ENCODE measurements around the gene LPAR3. TPM values are rescaled to one million over a fixed set of nuclear protein-coding genes. Genes with fewer than 3 reads are reported as not detected.
"Not testable (repeated sequence)": the region's sequence is repeated elsewhere in the genome, so short reads cannot be mapped to it uniquely, and the experiment has no call there.

Gene LPAR3
- 4.4 TPM for total RNA-seq

GRCh38 chr1:84892705-84893618, at the start of gene LPAR3:
TSS of gene LPAR3 (minus strand) at chr1:84893206. CDS start at chr1:84866120, 27,086 bp downstream.
- DNase-seq: no peak

GRCh38 chr1:84941843-84942242, 48.8 kb upstream of the LPAR3 start:
- DNase-seq: no peak

GRCh38 chr1:84940481-84940880, 47.5 kb upstream of the LPAR3 start:
- DNase-seq: no peak

DNA sequence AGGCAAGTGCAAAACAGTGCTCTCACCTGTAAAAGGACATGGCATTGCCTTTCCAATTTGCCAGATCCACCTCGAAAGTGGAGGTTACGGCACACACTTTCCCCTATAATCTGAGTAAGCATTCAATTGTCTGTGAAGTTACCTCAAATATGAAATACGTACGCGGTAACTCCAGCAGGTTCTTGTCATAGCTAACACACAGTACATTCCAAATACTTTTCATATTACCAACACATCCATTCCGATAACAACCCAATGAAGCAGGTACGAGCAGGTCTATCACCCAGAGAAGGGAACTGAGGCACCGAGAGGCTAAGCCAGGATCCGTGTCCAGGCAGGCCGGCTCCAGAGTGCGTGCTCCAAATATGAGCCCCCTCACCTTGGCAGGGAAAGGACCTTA, 46.8 kb upstream of the LPAR3 start:
- DNase-seq: no peak

GRCh38 chr1:84939151-84939550, 46.1 kb upstream of the LPAR3 start:
- DNase-seq: no peak

- DNase-seq: peak; percentile 59
Observed at GRCh38 chr1:84936116-84936810, 43.3 kb upstream of the LPAR3 start.

- no peak for DNase-seq
Observed at GRCh38 chr1:84933011-84933611, 40.1 kb upstream of the LPAR3 start.

DNA sequence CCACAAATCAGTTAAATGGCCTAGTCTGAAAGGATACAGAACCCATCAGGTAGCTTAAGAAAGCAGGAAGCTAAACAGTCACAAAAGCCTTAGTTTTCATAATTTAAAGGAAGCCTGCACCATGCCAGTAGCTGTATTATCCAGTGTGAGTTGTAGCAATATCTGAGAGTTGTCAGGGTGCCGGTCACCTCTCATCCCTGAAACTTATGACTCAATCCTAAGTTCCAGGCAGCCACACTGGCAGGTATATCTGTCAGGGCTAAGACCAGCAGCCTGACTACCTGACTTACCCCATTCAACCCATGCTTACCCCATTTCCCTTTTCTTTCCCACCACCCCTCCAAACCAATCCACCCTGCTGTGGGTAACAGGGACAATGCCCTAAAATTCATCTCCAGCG, 37.8 kb upstream of the LPAR3 start:
- DNase-seq: no peak

DNA sequence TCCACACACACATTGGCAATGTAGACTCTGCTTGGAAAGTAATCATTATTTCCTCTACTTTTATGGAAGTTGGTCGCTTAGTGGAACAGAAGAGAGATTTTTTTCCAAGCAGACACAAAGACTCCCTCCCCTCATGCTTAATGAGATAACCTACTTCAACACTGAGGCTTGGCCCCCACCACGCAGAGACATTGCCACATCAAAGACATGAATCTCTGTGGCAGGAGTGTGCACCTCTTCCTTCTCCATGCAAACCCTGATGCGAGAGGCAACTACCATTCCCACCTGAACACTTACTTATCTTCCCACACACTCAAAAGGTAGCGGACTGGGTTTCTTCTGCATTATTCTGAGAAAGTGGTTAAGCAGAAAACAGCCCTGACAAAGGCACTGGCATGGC, 37.3 kb upstream of the LPAR3 start:
- no peak for DNase-seq

DNA sequence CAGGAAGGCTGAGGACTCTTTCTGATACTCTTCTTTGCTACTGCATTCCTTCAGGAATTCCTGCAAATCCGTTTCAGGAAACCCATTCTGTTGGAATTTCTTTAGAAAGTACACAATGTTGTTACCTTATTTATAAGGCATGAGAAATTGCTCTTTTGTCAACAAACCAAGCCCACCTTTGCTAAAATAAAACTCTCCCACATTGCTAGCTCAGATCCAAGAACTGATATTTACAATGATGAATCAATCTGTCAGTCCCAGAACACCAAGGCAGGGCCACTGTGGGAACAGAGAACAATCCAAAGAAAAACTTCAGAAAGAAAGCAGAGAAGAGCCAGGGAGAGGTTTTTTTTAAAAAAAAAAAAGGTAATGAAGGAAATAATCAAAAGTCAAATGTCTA, 36.6 kb upstream of the LPAR3 start:
- DNase-seq: no peak

GRCh38 chr1:84928979-84929378, 36.0 kb upstream of the LPAR3 start:
- no peak for DNase-seq

DNA sequence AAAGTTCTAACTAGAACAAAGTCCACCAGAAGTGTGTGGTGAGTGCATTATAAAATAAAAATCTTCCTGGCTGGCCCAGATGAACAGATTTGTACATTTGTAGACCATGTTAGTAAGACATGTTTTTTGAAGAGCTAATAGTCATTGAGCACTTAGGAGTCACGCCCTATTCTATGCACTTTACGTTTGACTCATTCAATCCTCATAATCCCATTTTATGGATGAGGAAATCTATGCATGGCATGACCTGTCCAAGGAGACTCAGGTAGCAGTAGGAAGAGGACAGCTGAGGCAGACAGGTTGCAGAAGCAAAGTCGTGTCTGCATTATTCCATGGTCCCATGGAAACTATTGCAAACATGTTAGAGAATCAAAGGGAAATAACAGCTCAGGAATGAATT, 30.3 kb upstream of the LPAR3 start:
- no peak for DNase-seq

GRCh38 chr1:84920159-84920558, 27.2 kb upstream of the LPAR3 start:
- no peak for DNase-seq

DNA sequence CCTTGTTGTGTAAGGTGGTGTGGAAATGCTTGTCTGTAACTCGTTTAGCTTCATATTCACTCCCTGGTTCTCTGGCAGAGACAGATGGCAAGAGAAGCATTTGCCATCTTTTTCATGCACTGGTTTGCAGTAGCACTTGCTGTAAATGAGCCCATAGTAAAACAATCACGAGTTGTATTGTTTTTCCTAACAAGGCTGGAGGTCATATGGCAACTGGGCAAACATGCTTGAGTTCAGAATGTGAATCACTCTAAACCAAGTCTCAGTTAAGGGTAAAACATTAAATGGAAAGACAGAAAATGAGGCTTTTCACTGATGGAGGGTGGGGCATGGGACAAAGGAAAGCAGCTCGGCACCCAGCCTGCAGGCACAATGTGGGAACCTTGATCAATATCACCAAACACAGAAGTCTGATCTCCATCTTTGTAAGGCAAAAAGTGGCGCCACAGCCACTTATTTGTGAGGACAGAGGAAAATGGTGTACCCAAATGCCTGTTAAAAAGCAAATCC, 26.5 kb upstream of the LPAR3 start:
- DNase-seq: no peak

DNA sequence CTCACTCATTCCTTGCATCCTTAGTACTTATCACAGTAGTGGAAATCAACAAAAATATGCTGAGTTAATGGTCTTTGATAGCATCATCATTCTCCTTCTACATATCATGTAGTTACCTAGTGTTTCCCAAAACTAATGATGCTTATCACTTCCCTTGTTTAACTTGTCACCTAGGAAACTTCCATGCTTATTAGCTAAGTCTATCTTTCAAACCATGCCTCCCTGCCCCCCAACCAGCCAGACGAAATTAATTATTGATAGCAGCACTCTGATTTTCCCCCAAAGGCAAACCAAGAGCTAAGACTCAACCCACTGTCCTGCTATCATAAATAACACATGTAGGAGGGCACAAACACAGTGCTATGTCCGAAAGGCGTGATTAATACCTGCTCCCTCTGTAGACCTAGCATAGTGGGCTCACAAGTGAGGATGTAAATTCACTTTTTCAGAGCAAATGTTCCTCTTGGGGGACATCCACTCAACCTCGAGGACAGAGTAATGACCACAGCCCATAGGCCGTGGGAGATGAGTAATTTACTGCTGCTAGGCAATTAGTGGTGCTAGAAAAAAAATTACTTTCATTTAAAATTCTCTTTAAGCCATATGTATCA, 25.8 kb upstream of the LPAR3 start:
- no peak for DNase-seq

- no peak for DNase-seq
Observed at GRCh38 chr1:84916897-84917296, 23.9 kb upstream of the LPAR3 start.

DNA sequence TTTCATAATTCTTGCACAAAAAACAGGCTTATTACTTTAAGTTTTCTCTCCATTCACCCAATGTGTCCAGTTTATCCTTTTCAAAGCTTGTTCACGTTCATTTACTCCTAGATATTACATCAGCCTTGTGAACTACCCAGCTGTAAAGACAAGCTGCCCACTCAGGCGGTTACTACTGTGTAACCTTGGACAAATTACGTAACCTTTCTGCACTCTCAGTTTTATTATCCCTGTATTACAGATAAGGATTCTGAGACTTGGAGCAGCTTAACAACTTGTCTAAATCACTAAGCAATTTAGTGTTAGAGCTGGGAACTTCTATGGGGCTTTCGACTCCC, 20.5 kb upstream of the LPAR3 start:
- no peak for DNase-seq

- DNase-seq: no peak
Observed at GRCh38 chr1:84912726-84913554, 19.9 kb upstream of the LPAR3 start.

DNA sequence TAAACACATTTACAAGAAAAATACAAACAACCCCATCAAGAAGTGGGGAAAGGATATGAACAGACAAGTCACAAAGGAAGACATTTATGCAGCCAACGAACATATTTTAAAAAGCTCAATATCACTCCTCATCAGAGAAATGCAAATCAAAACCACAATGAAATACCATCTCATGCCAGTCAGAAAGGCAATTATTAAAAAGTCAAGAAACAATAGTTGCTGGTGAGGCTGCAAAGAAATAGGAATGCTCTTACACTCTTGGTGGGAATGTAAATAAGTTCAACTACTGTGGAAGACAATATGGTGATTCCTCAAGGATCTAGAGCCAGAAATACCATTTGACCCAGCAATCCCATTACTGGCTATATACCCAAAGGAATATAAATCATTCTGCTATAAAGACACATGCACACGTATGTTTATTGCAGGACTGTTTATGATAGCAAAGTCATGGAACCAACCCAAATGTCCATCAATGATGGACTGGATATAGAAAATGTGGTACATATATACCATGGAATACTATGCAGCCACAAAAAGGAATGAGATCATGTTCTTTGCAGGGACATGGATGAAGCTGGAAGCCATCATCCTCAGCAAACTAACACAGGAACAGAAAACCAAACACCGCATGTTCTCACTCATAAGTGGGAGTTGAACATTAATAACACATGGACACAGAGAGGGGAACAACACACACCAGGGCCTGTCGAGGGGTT, 15.9 kb upstream of the LPAR3 start:
- DNase-seq: not testable (repeated sequence)

DNA sequence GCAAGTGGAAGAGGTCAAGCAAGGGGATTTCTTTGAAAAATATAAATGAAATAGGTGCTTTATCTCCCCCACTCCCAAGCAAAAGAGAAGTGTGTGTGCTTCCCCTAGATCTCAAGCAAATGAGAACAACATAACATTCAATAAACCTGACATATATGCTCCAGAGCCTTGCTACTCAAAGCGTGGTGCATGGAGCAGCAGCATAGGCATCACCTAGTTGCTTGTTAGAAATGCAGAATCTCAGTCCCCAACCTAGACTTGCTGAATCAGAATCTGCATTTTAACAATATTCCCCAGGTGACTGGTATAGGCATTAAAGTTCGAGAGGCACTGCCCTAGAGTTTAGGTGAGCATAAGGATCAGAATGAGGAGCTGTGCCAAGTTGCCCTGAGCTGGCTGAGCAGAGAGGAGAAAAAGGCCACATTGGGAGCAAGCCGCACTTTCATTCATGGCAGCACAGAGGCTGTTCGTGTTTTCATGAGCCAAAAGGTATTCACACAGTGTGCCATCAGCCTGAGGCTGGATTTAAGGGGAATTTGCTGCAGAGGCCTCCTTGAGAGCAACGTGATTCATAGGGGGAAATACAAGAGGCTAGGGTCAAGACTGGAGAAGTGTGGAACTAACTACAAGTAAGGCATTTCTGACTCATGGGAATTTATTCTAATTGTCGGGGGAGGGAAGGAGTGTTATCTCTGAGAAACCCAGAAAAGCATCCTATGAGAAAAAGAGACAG, 14.3 kb upstream of the LPAR3 start:
- DNase-seq: no peak

Measured in skin of body (tissue), 2 donors.